Left lobe of liver (tissue), 2 donors: ENCODE measurements around the gene GAB1. TPM values are rescaled to one million over a fixed set of nuclear protein-coding genes. Genes with fewer than 3 reads are reported as not detected.
A peak's percentile ranks its signal among the peaks of the same experiment; 100 is the strongest.
"Not testable (repeated sequence)": the region's sequence is repeated elsewhere in the genome, so short reads cannot be mapped to it uniquely, and the experiment has no call there.

Experiments used
- ATAC-seq: fragments of 200-7000 bp; cut with Tn5 transposase; one replicate; pipeline ENCODE4 v1.9.1; 2020; ENCODE audit warnings: mild to moderate bottlenecking, moderate library complexity
- DNase-seq: peaks from one replicate; pipeline ENCODE4 v3.0.0-alpha.2; 2020; ENCODE audit warnings: low spot score
- total RNA-seq: library from RNA; stranded (reverse); gene quantifications from one replicate; pipeline ENCODE4 v1.2.1, GENCODE V29; 2021
- donor health status: DM: no; HTN: no; CAD: no; lungs with moderate emphysema.
- donor health status: DM: no; HTN: yes; CAD: no.

The GAB1 gene
- total RNA-seq, 1 donor from 2014 or later, result 11.1 TPM

GRCh38 chr4:143337600-143338287, 1.1 kb downstream of the GAB1 start:
- peak; percentile 48 for ATAC-seq
- DNase-seq, result peak; percentile 85

- DNase-seq (no peak), ATAC-seq (no peak)
These were observed 1.6 kb downstream of the GAB1 start for GRCh38 chr4:143338313-143338712.

- ATAC-seq, result no peak
- DNase-seq, result no peak
These were observed 2.8 kb downstream of the GAB1 start for GRCh38 chr4:143339497-143339896.

GRCh38 chr4:143341186-143341755, 4.6 kb downstream of the GAB1 start:
- DNase-seq, result no peak

GRCh38 chr4:143343276-143343831, 6.7 kb downstream of the GAB1 start:
- DNase-seq, result no peak
- no peak for ATAC-seq

More at GRCh38 chr4:143341186-143341755, 4.6 kb downstream of the GAB1 start:
- no peak for ATAC-seq

GRCh38 chr4:143344041-143344440, 7.4 kb downstream of the GAB1 start:
- no peak for DNase-seq
- ATAC-seq, result no peak

GRCh38 chr4:143344774-143345173, 8.1 kb downstream of the GAB1 start:
- DNase-seq (no peak), ATAC-seq (peak; percentile 38)

GRCh38 chr4:143345356-143345755, 8.7 kb downstream of the GAB1 start:
- DNase-seq (no peak), ATAC-seq (no peak)

GRCh38 chr4:143346206-143346605, 9.5 kb downstream of the GAB1 start:
- ATAC-seq (peak; percentile 28), DNase-seq (no peak)

GRCh38 chr4:143347484-143348111, 10.9 kb downstream of the GAB1 start:
- ATAC-seq (no peak), DNase-seq (no peak)

- ATAC-seq (no peak), DNase-seq (no peak)
These were observed 11.8 kb downstream of the GAB1 start for GRCh38 chr4:143348233-143349077.

GRCh38 chr4:143349858-143350527, 13.3 kb downstream of the GAB1 start:
- not testable (repeated sequence) for DNase-seq, ATAC-seq

GRCh38 chr4:143351149-143351691, 14.5 kb downstream of the GAB1 start:
- no peak for DNase-seq
- ATAC-seq, result no peak

- DNase-seq, result no peak
- peak; percentile 25 for ATAC-seq
These were observed 15.2 kb downstream of the GAB1 start for GRCh38 chr4:143351774-143352451.

GRCh38 chr4:143352720-143353119, 16.0 kb downstream of the GAB1 start:
- ATAC-seq (no peak), DNase-seq (no peak)

- ATAC-seq, result no peak
- DNase-seq, result no peak
These were observed 17.1 kb downstream of the GAB1 start for GRCh38 chr4:143353797-143354196.

GRCh38 chr4:143354990-143355389, 18.3 kb downstream of the GAB1 start:
- ATAC-seq (no peak), DNase-seq (no peak)

- DNase-seq (no peak), ATAC-seq (no peak)
These were observed 19.0 kb downstream of the GAB1 start for GRCh38 chr4:143355540-143356217.

- ATAC-seq (peak; percentile 61), DNase-seq (no peak)
These were observed 19.8 kb downstream of the GAB1 start for GRCh38 chr4:143356493-143356892.
